ENCODE results near the gene ATP9A.
A peak's percentile ranks its signal among the peaks of the same experiment; 100 is the strongest.
"Not testable (repeated sequence)": the region's sequence is repeated elsewhere in the genome, so short reads cannot be mapped to it uniquely, and the experiment has no call there.

Gene ATP9A

GRCh38 chr20:51800872-51801121, 32.6 kb upstream of the ATP9A start:
- H3K27me3 Mint-ChIP-seq = peaks cover 28% of the 10 kb centered on the region
- no peaks in the 10 kb centered on the region for H3K9me3 Mint-ChIP-seq (ENCODE audit: low read depth)
- H3K4me3 Mint-ChIP-seq = peak overlapping the region; percentile 60
- peaks cover 11% of the 10 kb centered on the region for H3K4me1 Mint-ChIP-seq (ENCODE audit: low read depth)
- no peaks in the 10 kb centered on the region for H3K36me3 Mint-ChIP-seq
- H3K27ac Mint-ChIP-seq = no peak overlapping the region

- H3K4me1 Mint-ChIP-seq (ENCODE audit: low read depth) = peaks cover 11% of the 10 kb centered on the region
- H3K27me3 Mint-ChIP-seq = peaks cover 27% of the 10 kb centered on the region
- no peaks in the 10 kb centered on the region for H3K9me3 Mint-ChIP-seq (ENCODE audit: low read depth)
- H3K4me3 Mint-ChIP-seq = peak overlapping the region; percentile 60
- H3K27ac Mint-ChIP-seq = no peak overlapping the region
- no peaks in the 10 kb centered on the region for H3K36me3 Mint-ChIP-seq
Measured at GRCh38 chr20:51800060-51800871, 32.1 kb upstream of the ATP9A start.

GRCh38 chr20:51799401-51799860, 31.2 kb upstream of the ATP9A start:
- H3K36me3 Mint-ChIP-seq = no peaks in the 10 kb centered on the region
- H3K9me3 Mint-ChIP-seq (ENCODE audit: low read depth) = no peaks in the 10 kb centered on the region
- peaks cover 11% of the 10 kb centered on the region for H3K4me1 Mint-ChIP-seq (ENCODE audit: low read depth)
- peaks cover 25% of the 10 kb centered on the region for H3K27me3 Mint-ChIP-seq
- H3K4me3 Mint-ChIP-seq = no peak overlapping the region
- H3K27ac Mint-ChIP-seq = no peak overlapping the region

GRCh38 chr20:51797357-51798025, 29.3 kb upstream of the ATP9A start:
- H3K27me3 Mint-ChIP-seq = peaks cover 28% of the 10 kb centered on the region
- H3K9me3 Mint-ChIP-seq (ENCODE audit: low read depth) = no peaks in the 10 kb centered on the region
- peaks cover 11% of the 10 kb centered on the region for H3K4me1 Mint-ChIP-seq (ENCODE audit: low read depth)
- H3K27ac Mint-ChIP-seq = no peak overlapping the region
- no peak overlapping the region for H3K4me3 Mint-ChIP-seq
- H3K36me3 Mint-ChIP-seq = no peaks in the 10 kb centered on the region

- no peak overlapping the region for H3K4me3 Mint-ChIP-seq
- no peak overlapping the region for H3K27ac Mint-ChIP-seq
- no peaks in the 10 kb centered on the region for H3K36me3 Mint-ChIP-seq
- H3K27me3 Mint-ChIP-seq = peaks cover 26% of the 10 kb centered on the region
- H3K9me3 Mint-ChIP-seq (ENCODE audit: low read depth) = no peaks in the 10 kb centered on the region
- H3K4me1 Mint-ChIP-seq (ENCODE audit: low read depth) = peaks cover 10% of the 10 kb centered on the region
Measured at GRCh38 chr20:51796340-51796739, 28.1 kb upstream of the ATP9A start.

- H3K4me3 Mint-ChIP-seq = no peak overlapping the region
- no peaks in the 10 kb centered on the region for H3K9me3 Mint-ChIP-seq (ENCODE audit: low read depth)
- H3K27ac Mint-ChIP-seq = no peak overlapping the region
- H3K27me3 Mint-ChIP-seq = peaks cover 9% of the 10 kb centered on the region
- H3K4me1 Mint-ChIP-seq (ENCODE audit: low read depth) = no peaks in the 10 kb centered on the region
- H3K36me3 Mint-ChIP-seq = no peaks in the 10 kb centered on the region
Measured at GRCh38 chr20:51792960-51793359, 24.8 kb upstream of the ATP9A start.

DNA sequence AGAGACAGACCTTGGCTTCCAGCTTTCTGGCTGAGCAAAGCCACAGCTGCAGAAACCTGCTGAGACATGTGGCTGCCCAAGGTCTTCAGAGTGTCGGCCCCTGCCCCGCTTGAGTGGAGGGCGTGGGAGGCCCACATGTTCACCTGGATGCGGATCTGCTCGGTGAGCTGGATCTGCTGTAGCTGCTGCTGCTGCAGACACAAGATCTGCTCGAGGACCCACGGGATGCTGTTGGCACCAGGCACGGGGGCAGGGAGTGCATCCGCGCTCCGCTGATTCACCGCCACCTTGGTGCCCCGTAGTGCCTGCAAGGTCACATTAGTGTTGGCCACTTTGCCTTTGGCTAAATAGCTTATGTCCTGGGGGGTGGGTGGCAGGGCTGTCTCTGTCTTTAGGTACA, 23.4 kb upstream of the ATP9A start:
- no peaks in the 10 kb centered on the region for H3K36me3 Mint-ChIP-seq
- H3K27me3 Mint-ChIP-seq = peaks cover 4% of the 10 kb centered on the region
- no peaks in the 10 kb centered on the region for H3K4me1 Mint-ChIP-seq (ENCODE audit: low read depth)
- H3K27ac Mint-ChIP-seq = no peak overlapping the region
- no peak overlapping the region for H3K4me3 Mint-ChIP-seq
- H3K9me3 Mint-ChIP-seq (ENCODE audit: low read depth) = no peaks in the 10 kb centered on the region

GRCh38 chr20:51790256-51790655, 22.1 kb upstream of the ATP9A start:
- Mint-ChIP-seq H3K27me3 (peaks cover 4% of the 10 kb centered on the region), H3K9me3 (ENCODE audit: low read depth) (no peaks in the 10 kb centered on the region), H3K27ac (no peak overlapping the region), H3K4me1 (ENCODE audit: low read depth) (no peaks in the 10 kb centered on the region), H3K36me3 (no peaks in the 10 kb centered on the region), H3K4me3 (no peak overlapping the region)

DNA sequence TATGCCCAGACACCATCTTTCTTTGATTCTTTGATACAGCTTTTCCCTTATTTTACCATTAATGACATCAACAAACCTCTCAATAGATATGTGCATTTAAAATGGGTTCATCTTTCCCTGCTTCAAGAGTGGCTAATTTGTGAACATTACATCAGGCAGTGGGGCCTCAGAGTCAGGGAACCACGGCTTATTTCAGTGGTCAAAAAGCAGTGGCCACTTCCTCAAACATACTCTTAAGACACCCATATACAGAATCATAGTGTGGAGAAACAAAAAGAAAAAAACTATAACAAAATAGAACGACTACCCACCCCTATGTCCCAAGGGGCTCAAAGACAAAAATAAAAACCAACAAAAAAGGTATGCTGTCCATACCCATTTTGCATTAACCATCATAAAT, 21.2 kb upstream of the ATP9A start:
- Mint-ChIP-seq H3K36me3 (no peaks in the 10 kb centered on the region), H3K27me3 (peaks cover 4% of the 10 kb centered on the region), H3K27ac (no peak overlapping the region), H3K4me3 (no peak overlapping the region), H3K4me1 (ENCODE audit: low read depth) (no peaks in the 10 kb centered on the region), H3K9me3 (ENCODE audit: low read depth) (no peaks in the 10 kb centered on the region)

- Mint-ChIP-seq H3K27me3 (peaks cover 4% of the 10 kb centered on the region), H3K4me1 (ENCODE audit: low read depth) (no peaks in the 10 kb centered on the region), H3K9me3 (ENCODE audit: low read depth) (no peaks in the 10 kb centered on the region), H3K36me3 (no peaks in the 10 kb centered on the region), H3K4me3 (no peak overlapping the region), H3K27ac (no peak overlapping the region)
Measured at GRCh38 chr20:51788822-51789221, 20.6 kb upstream of the ATP9A start.

DNA sequence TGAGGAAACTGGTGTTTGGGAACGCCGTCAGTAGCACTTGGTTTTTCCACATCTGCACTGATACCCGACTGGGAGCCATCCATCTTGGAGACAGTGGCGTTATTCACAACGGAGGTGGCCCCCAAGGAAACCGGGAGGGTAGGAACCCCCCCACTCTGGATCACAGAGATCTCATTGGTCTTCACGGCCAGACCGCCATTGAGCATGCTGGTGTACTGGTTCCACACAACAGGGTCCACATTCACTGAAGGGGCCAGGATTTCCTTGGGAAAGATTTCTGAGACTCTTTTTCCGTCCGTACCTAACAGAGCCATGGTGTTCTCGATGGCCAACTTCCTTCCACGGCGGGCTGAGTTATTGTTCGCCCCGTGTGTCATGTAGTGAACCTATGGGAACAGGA, 16.1 kb upstream of the ATP9A start:
- Mint-ChIP-seq H3K27me3 (no peaks in the 10 kb centered on the region), H3K27ac (no peak overlapping the region), H3K36me3 (no peaks in the 10 kb centered on the region), H3K4me3 (no peak overlapping the region), H3K9me3 (ENCODE audit: low read depth) (no peaks in the 10 kb centered on the region), H3K4me1 (ENCODE audit: low read depth) (no peaks in the 10 kb centered on the region)

DNA sequence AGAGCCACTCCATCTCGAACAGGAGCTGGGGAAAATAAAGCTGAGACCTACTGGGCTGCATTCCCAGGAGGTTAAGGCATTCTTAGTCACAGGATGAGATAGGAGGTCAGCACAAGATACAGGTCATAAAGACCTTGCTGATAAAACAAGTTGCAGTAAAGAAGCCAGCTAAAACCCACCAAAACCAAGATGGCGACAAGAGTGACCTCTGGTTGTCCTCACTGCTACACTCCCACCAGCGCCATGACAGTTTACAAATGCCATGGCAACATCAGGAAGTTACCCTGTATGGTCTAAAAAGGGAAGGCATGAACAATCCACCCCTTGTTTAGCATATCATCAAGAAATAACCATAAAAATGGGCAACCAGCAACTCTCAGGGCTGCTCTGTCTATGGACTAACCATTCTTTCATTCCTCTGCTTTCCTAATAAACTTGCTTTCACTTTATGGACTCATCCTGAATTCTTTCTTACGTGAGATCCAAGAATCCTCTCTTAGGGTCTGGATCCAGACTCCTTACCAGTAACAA, 10.1 kb upstream of the ATP9A start:
- not testable (repeated sequence) for H3K36me3 Mint-ChIP-seq; H3K4me1 Mint-ChIP-seq (ENCODE audit: low read depth); H3K4me3 Mint-ChIP-seq; H3K9me3 Mint-ChIP-seq (ENCODE audit: low read depth); H3K27me3 Mint-ChIP-seq; H3K27ac Mint-ChIP-seq

DNA sequence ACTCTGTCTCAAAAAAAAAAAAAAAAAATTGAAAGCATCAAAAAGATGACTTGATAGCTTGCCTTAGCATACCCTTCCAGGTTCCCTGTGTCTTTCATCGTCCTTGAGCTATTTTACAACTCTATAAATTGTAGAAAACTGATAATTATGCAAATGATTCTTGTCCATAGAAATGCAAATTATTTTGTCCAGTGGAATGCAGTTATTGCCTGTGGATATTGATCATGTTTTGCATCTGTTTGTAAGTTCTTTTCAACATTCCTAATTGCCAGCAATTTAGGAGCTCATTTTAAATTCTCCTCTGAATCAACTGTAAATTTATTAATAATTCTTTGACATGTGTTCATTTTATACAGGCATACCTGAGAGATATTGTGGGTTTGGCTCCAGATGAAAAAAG, 7.1 kb upstream of the ATP9A start:
- H3K4me1 Mint-ChIP-seq (ENCODE audit: low read depth) = no peaks in the 10 kb centered on the region
- no peaks in the 10 kb centered on the region for H3K36me3 Mint-ChIP-seq
- H3K27ac Mint-ChIP-seq = no peak overlapping the region
- no peak overlapping the region for H3K4me3 Mint-ChIP-seq
- no peaks in the 10 kb centered on the region for H3K9me3 Mint-ChIP-seq (ENCODE audit: low read depth)
- peaks cover 3% of the 10 kb centered on the region for H3K27me3 Mint-ChIP-seq

DNA sequence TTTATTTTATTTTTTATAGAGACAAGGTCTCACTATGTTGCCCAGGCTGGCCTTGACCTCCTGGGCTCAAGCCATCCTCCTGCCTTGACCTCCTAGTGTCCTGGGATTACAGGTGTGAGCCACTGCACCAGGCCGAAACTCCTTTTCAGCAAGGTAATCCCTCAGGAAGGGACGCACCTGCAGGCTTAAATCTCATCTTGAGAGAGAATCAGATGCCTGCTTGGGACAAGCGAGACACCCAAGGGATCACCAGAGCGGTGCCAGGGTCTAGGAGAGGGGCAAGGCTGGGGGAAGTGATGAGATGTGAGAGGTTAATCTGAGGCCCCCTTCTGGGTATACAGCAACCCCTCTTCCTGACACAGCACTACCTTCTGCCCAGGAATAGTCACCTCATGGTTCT, 4.0 kb upstream of the ATP9A start:
- Mint-ChIP-seq H3K27ac (no peak overlapping the region), H3K36me3 (no peaks in the 10 kb centered on the region), H3K4me3 (no peak overlapping the region), H3K27me3 (peaks cover 15% of the 10 kb centered on the region), H3K4me1 (ENCODE audit: low read depth) (peaks cover 11% of the 10 kb centered on the region), H3K9me3 (ENCODE audit: low read depth) (no peaks in the 10 kb centered on the region)

- peaks cover 15% of the 10 kb centered on the region for H3K27me3 Mint-ChIP-seq
- peaks cover 11% of the 10 kb centered on the region for H3K4me1 Mint-ChIP-seq (ENCODE audit: low read depth)
- no peaks in the 10 kb centered on the region for H3K9me3 Mint-ChIP-seq (ENCODE audit: low read depth)
- no peak overlapping the region for H3K27ac Mint-ChIP-seq
- no peak overlapping the region for H3K4me3 Mint-ChIP-seq
- no peaks in the 10 kb centered on the region for H3K36me3 Mint-ChIP-seq
Measured at GRCh38 chr20:51769976-51770615, 1.9 kb upstream of the ATP9A start.
